ENCODE data around the gene ERN2.
A peak's percentile ranks its signal among the peaks of the same experiment; 100 is the strongest.

Gene ERN2

GRCh38 chr16:23683487-23683886 lies 29.5 kb downstream of the ERN2 start:
- DNase-seq: no peak

GRCh38 chr16:23682181-23682580 lies 30.8 kb downstream of the ERN2 start:
- DNase-seq: no peak

GRCh38 chr16:23679986-23680336 lies 33.1 kb downstream of the ERN2 start:
- no peak for DNase-seq

GRCh38 chr16:23679274-23679985 lies 33.6 kb downstream of the ERN2 start:
- no peak for DNase-seq

- peak; percentile 88 for DNase-seq
Measured at GRCh38 chr16:23678430-23679273, 34.4 kb downstream of the ERN2 start, which contains the start of gene PLK1. Gene PLK1, plus strand, starts transcription at chr16:23678889. Its CDS starts 44 bp downstream, at chr16:23678933.

- no peak for DNase-seq
Measured at GRCh38 chr16:23676924-23677480, 36.0 kb downstream of the ERN2 start.

GRCh38 chr16:23673971-23674614 lies 38.9 kb downstream of the ERN2 start:
- DNase-seq: no peak

GRCh38 chr16:23670137-23670776 lies 42.8 kb downstream of the ERN2 start:
- no peak for DNase-seq

- no peak for DNase-seq
Measured at GRCh38 chr16:23668873-23669272, 44.1 kb downstream of the ERN2 start.

- no peak for DNase-seq
Measured at GRCh38 chr16:23668225-23668624, 44.8 kb downstream of the ERN2 start.

- DNase-seq: no peak
Measured at GRCh38 chr16:23667355-23667659, 45.7 kb downstream of the ERN2 start.

GRCh38 chr16:23666571-23667354 lies 46.3 kb downstream of the ERN2 start:
- DNase-seq: no peak

- no peak for DNase-seq
Measured at GRCh38 chr16:23663918-23664317, 49.1 kb downstream of the ERN2 start.

GRCh38 chr16:23651943-23652468 lies 61.0 kb downstream of the ERN2 start:
- DNase-seq: no peak

GRCh38 chr16:23650674-23651416 lies 62.2 kb downstream of the ERN2 start:
- DNase-seq: no peak

- no peak for DNase-seq
Measured at GRCh38 chr16:23642246-23642774, 70.7 kb downstream of the ERN2 start.

GRCh38 chr16:23640931-23641765 lies 71.9 kb downstream of the ERN2 start, which contains the start of the genes DCTN5 and PALB2:
Gene DCTN5, plus strand, starts transcription at chr16:23641466. Its CDS starts 77 bp downstream, at chr16:23641543.
Gene PALB2, minus strand, starts transcription at chr16:23641310. Its CDS starts 153 bp downstream, at chr16:23641157.
- DNase-seq: peak; percentile 68

GRCh38 chr16:23640615-23640930 lies 72.4 kb downstream of the ERN2 start:
- DNase-seq: no peak
